HepG2 (cell line): ENCODE data around the gene SAC3D1.

Experiments used
- CAMTA2 ChIP-seq: sonication (generic); formaldehyde crosslinking; IDR thresholded peaks from 2 replicates; pipeline ENCODE4 v1.4.0; 2020; ENCODE audit warnings: mild to moderate bottlenecking, missing genetic modification reagents, borderline replicate concordance
- GPN1 ChIP-seq: sonication (generic); formaldehyde crosslinking; IDR thresholded peaks from 2 replicates; pipeline ENCODE4 v1.5.1; 2020; ENCODE audit warnings: missing genetic modification reagents, borderline replicate concordance
- MIER2 ChIP-seq: IDR thresholded peaks from 2 replicates; pipeline ENCODE4 v1.6.1; 2016; ENCODE audit warnings: missing biosample characterization, missing genetic modification reagents
- MXD1 ChIP-seq: sonication (generic); formaldehyde crosslinking; IDR thresholded peaks from 2 replicates; pipeline ENCODE4 v1.4.0; 2020; ENCODE audit warnings: mild to moderate bottlenecking, missing genetic modification reagents
- MYC ChIP-seq: sonication (generic); formaldehyde crosslinking; IDR thresholded peaks from 2 replicates; pipeline ENCODE4 v1.9.0; 2021; ENCODE audit warnings: missing genetic modification reagents, borderline replicate concordance
- PRPF4 ChIP-seq: fragments of 200-400 bp; formaldehyde crosslinking; IDR thresholded peaks from 2 replicates; pipeline ENCODE4 v1.6.1; 2016; ENCODE audit warnings: low read length, low read depth; ENCODE audit not compliant: poor library complexity, severe bottlenecking
- RAD21 ChIP-seq: fragments of 450-650 bp; formaldehyde crosslinking; IDR thresholded peaks from 2 replicates; pipeline ENCODE4 v1.5.0; 2020; ENCODE audit warnings: mild to moderate bottlenecking
- TOE1 ChIP-seq: sonication (generic); formaldehyde crosslinking; IDR thresholded peaks from 2 replicates; pipeline ENCODE4 v1.4.0; 2020; ENCODE audit warnings: mild to moderate bottlenecking, missing genetic modification reagents
- ZBTB26 ChIP-seq: IDR thresholded peaks from 2 replicates; pipeline ENCODE4 v1.6.1; 2016; ENCODE audit warnings: missing compliant biosample characterization, missing genetic modification reagents, borderline replicate concordance
- ZNF276 ChIP-seq: sonication (generic); formaldehyde crosslinking; IDR thresholded peaks from 2 replicates; pipeline ENCODE4 v1.4.0; 2020; ENCODE audit warnings: mild to moderate bottlenecking, low read depth, missing genetic modification reagents
- ZNF720 ChIP-seq: sonication (generic); formaldehyde crosslinking; IDR thresholded peaks from 2 replicates; pipeline ENCODE4 v1.4.0; 2020; ENCODE audit warnings: missing genetic modification reagents

- no peak for TF ChIP-seq PRPF4
- no peak for TF ChIP-seq MXD1 (CRISPR knock-in tag)
- TF ChIP-seq MYC (CRISPR knock-in tag) = no peak
- TF ChIP-seq ZBTB26 (CRISPR knock-in tag) = no peak
- no peak for TF ChIP-seq RAD21 (CRISPR knock-in tag)
- TF ChIP-seq GPN1 (CRISPR knock-in tag) = no peak
- TF ChIP-seq CAMTA2 (CRISPR knock-in tag) = no peak
- no peak for TF ChIP-seq MIER2
- no peak for TF ChIP-seq ZNF720 (CRISPR knock-in tag)
- TF ChIP-seq TOE1 = no peak
- no peak for TF ChIP-seq ZNF276
These were observed 17.5 kb downstream of the SAC3D1 start, which contains the start of gene NAALADL1 for GRCh38 chr11:65058419-65059054.
